Suprapubic skin (tissue), 4 donors: ENCODE data around the gene PGLYRP4. TPM values are rescaled to one million over a fixed set of nuclear protein-coding genes. Genes with fewer than 3 reads are reported as not detected.

Experiments
- DNase-seq, 2 donors: peaks; one replicate each; pipeline ENCODE4 v3.0.0-alpha.2; 2019; ENCODE audit warnings: low spot score in 2 of 2
- H3K27ac ChIP-seq: fragments of 200-600 bp; sonication (generic); one replicate; pipeline ENCODE4 v1.5.1; 2019
- H3K27me3 ChIP-seq: fragments of 200-600 bp; sonication (generic); one replicate; pipeline ENCODE4 v1.5.1; 2019
- H3K36me3 ChIP-seq: fragments of 200-600 bp; sonication (generic); one replicate; pipeline ENCODE4 v1.5.1; 2019
- H3K4me1 ChIP-seq: fragments of 200-600 bp; sonication (generic); one replicate; pipeline ENCODE4 v1.5.1; 2019
- H3K4me3 ChIP-seq: fragments of 200-600 bp; sonication (generic); one replicate; pipeline ENCODE4 v1.5.1; 2019; ENCODE audit warnings: mild to moderate bottlenecking
- H3K9me3 ChIP-seq: fragments of 200-600 bp; sonication (generic); one replicate; pipeline ENCODE4 v1.5.1; 2019
- CTCF ChIP-seq, 2 donors: fragments of 200-600 bp in 1 of 2; fragments of 450-650 bp in 1 of 2; sonication (generic) in 1 of 2; IDR thresholded peaks; one replicate each; pipeline ENCODE4 v1.5.1; 2016 to 2019; ENCODE audit warnings: antibody characterized with exemption in 2 of 2, mild to moderate bottlenecking in 1 of 2, moderate library complexity in 1 of 2
- EP300 ChIP-seq: sonication (generic); formaldehyde crosslinking; IDR thresholded peaks from one replicate; pipeline ENCODE4 v1.6.1; 2017; ENCODE audit warnings: antibody characterized with exemption
- POLR2A ChIP-seq, 2 donors: fragments of 450-650 bp; IDR thresholded peaks; one replicate each; pipeline ENCODE4 v1.6.1; 2017; ENCODE audit warnings: antibody characterized with exemption in 2 of 2, mild to moderate bottlenecking in 2 of 2, moderate library complexity in 2 of 2
- POLR2AphosphoS5 ChIP-seq, 3 donors: sonication (generic); formaldehyde crosslinking; IDR thresholded peaks; one replicate each; pipeline ENCODE4 v1.6.1; 2017; ENCODE audit warnings: antibody characterized with exemption in 3 of 3
- WGBS: methylation state at CpG from one replicate; pipeline ENCODE4 v1.1.5; 2018; 5-methylcytosine and 5-hydroxymethylcytosine counted together
- total RNA-seq, 4 donors: library from RNA; depleted of rRNA; stranded (reverse); fragments of >200 nt; gene quantifications; one replicate each; pipeline ENCODE4 v1.1.0, GENCODE V29; 2016

PGLYRP4 gene
- total RNA-seq, 4 donors from 2014 or later: 13.0 to 35.0 (median 21.2) TPM

- Histone ChIP-seq H3K4me3 (no peak overlapping the region), H3K4me1 (peaks cover 18% of the 10 kb centered on the region), H3K27me3 (peaks cover 3% of the 10 kb centered on the region), H3K9me3 (no peaks in the 10 kb centered on the region), H3K36me3 (no peaks in the 10 kb centered on the region), H3K27ac (no peak overlapping the region)
- 33% methylated on average over 8 of the region's 10 CpGs for WGBS
- peak; percentile 34 to 62 for TF ChIP-seq CTCF (IDR thresholded peaks at IDR 0.05)
- TF ChIP-seq POLR2AphosphoS5 (IDR thresholded peaks at IDR 0.05): no peak
- DNase-seq: peak in 1 of 2 donors; percentile 73
Observed at GRCh38 chr1:153355445-153356071, 6.9 kb upstream of the PGLYRP4 start.

- H3K4me3 ChIP-seq: no peak overlapping the region
- no peaks in the 10 kb centered on the region for H3K36me3 ChIP-seq
- DNase-seq: no peak
- 74% methylated on average over 6 of the region's 8 CpGs for WGBS
- no peaks in the 10 kb centered on the region for H3K9me3 ChIP-seq
- TF ChIP-seq CTCF (IDR thresholded peaks at IDR 0.05): no peak
- H3K27me3 ChIP-seq: peaks cover 7% of the 10 kb centered on the region
- no peak overlapping the region for H3K27ac ChIP-seq
- H3K4me1 ChIP-seq: peaks cover 20% of the 10 kb centered on the region
Observed at GRCh38 chr1:153354515-153355193, 6.0 kb upstream of the PGLYRP4 start.

- peak; percentile 40 to 41 for DNase-seq
- no peaks in the 10 kb centered on the region for H3K36me3 ChIP-seq
- no peak overlapping the region for H3K4me3 ChIP-seq
- H3K9me3 ChIP-seq: no peaks in the 10 kb centered on the region
- TF ChIP-seq CTCF (IDR thresholded peaks at IDR 0.05) (no peak), POLR2AphosphoS5 (IDR thresholded peaks at IDR 0.05) (no peak), POLR2A (IDR thresholded peaks at IDR 0.05) (no peak), EP300 (no peak)
- H3K27ac ChIP-seq: no peak overlapping the region
- H3K4me1 ChIP-seq: peaks cover 29% of the 10 kb centered on the region
- WGBS: 85% methylated on average over 7 of the region's 7 CpGs
- peaks cover 15% of the 10 kb centered on the region for H3K27me3 ChIP-seq
Observed at GRCh38 chr1:153353226-153353947, 4.7 kb upstream of the PGLYRP4 start.

GRCh38 chr1:153352523-153352922 lies 3.9 kb upstream of the PGLYRP4 start:
- TF ChIP-seq CTCF (IDR thresholded peaks at IDR 0.05) (peak; percentile 88 to 95), POLR2A (IDR thresholded peaks at IDR 0.05) (no peak), POLR2AphosphoS5 (IDR thresholded peaks at IDR 0.05) (no peak), EP300 (no peak)
- DNase-seq: peak; percentile 74 to 81
- H3K4me3 ChIP-seq: no peak overlapping the region
- WGBS: 0% methylated on average over 4 of the region's 4 CpGs
- no peaks in the 10 kb centered on the region for H3K9me3 ChIP-seq
- no peaks in the 10 kb centered on the region for H3K36me3 ChIP-seq
- peaks cover 24% of the 10 kb centered on the region for H3K4me1 ChIP-seq
- no peak overlapping the region for H3K27ac ChIP-seq
- H3K27me3 ChIP-seq: peaks cover 18% of the 10 kb centered on the region

GRCh38 chr1:153350321-153350957 lies 1.8 kb upstream of the PGLYRP4 start:
- Histone ChIP-seq H3K36me3 (no peaks in the 10 kb centered on the region), H3K4me1 (peaks cover 16% of the 10 kb centered on the region), H3K27me3 (peaks cover 22% of the 10 kb centered on the region), H3K9me3 (no peaks in the 10 kb centered on the region), H3K4me3 (no peak overlapping the region), H3K27ac (no peak overlapping the region)
- WGBS: 42% methylated on average over 1 of the region's 1 CpG
- DNase-seq: no peak
- TF ChIP-seq POLR2AphosphoS5 (IDR thresholded peaks at IDR 0.05): no peak
- TF ChIP-seq CTCF (IDR thresholded peaks at IDR 0.05): no peak
- no peak for TF ChIP-seq EP300
